Stimulated activated CD8-positive, alpha-beta memory T cell treated with anti-CD3 and anti-CD28 coated beads, Interleukin-4, amount 100 ng/mL, for 48 hours (primary cell): ENCODE data around the gene PKDREJ.
A peak's percentile ranks its signal among the peaks of the same experiment; 100 is the strongest.
"Not testable (repeated sequence)": the region's sequence is repeated elsewhere in the genome, so short reads cannot be mapped to it uniquely, and the experiment has no call there.

Experiments
- DNase-seq: peaks from one replicate; pipeline ENCODE4 v3.0.0-alpha.2; 2020

The PKDREJ gene, protein sequence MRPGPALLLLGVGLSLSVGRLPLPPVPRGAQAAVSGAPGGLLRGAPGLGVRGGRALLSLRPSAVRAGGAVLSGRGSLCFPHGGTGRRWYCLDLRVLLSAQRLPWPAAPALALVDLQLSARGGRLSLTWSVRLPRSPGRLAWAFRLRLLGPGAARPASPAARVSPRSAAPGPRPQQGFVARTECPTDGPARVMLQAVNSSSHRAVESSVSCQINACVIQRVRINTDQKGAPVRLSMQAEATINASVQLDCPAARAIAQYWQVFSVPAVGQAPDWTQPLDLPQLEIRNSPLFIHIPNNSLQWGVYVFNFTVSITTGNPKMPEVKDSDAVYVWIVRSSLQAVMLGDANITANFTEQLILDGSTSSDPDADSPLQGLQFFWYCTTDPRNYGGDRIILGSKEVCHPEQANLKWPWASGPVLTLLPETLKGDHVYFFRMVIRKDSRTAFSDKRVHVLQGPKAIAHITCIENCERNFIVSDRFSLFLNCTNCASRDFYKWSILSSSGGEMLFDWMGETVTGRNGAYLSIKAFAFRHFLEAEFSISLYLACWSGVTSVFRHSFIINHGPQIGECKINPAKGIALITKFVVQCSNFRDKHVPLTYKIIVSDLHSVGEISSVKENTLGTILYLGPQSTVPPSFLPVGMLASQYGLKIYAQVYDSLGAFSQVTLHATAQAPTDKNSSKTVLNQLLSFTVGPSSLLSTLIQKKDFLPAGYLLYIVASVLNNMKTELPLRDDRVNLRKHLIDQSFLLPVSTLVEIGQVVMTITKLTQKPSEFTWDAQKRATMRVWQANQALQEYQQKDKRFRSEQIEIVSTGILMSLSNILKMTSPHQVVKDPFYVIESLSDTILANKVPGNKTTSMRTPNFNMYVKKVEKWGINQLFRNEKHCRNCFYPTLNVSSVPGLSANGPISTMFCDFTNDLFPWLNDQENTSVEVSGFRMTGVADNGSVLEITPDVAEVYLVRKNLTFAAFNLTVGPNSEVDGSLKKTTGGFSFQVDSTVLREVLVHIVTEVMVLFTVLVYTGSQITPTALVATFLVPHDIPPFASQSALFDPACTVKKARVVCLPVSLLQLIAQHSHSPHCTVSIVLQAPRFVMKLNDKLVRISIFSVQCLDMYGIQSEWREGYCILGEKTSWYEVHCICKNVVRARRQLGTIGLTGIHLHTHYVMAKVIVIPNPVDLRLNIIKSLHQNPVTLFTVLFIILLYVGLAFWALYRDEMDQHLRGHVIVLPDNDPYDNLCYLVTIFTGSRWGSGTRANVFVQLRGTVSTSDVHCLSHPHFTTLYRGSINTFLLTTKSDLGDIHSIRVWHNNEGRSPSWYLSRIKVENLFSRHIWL (N-terminal part only)

DNA sequence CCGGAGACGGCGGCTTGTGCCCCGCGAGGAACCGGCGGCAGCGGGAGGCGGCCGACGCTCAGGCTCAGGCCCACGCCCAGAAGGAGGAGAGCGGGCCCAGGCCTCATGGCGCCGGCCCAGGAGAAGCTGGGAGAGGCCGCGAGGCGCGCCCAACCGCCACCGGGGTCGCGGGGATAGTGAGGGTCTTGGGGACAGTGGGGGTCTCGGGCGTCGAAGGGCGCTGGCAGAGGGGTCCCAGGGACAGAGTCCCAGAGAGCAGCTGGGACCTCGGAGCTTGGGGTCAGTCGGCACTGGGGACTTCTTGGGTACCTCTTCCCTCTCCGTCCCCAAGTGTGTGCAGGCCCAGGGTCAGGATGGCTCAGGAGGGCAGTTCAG lies at the start of gene PKDREJ:
TSS of gene PKDREJ (minus strand) at position 128 of the 375 bp plus-strand sequence. CDS start at position 107, 21 bp downstream.
- DNase-seq: no peak

DNA sequence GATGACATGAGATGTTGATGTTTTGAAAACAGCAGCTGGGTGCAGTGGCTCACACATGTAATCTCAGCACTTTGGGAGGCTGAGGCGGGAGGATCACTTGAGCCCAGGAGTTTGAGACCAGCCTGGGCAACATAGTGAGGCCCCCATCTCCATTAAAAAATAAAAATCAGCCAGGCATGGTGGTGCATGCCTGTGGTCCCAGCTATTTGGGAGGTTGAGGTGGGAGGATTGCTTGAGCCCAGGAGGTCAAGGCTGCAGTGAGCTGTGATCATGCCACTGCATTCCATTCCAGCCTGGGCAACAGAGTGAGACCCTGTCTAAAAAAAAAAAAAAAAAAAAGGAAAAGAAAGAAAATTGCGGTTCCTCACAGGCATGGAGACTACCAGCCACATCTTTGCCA lies 49.7 kb upstream of the PKDREJ start:
- DNase-seq: not testable (repeated sequence)

DNA sequence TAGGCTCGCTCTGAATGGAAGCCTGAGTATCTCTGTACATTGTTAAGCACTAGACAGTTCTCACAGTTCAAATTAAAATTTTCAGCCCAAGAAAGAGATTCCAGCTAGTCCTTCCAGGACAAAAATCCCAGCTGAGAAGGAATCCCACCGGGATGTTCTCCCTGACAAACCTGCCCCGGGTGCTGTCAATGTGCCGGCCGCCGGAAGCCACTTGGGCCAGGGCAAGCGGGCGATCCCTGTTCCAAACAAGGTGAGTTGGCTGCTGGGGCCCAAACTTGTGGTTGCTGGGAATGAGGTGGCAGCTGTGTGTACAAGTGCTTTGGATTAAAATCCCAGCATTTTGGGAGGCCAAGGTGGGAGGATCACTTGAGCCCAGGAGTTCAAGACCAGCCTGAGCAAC lies 48.9 kb upstream of the PKDREJ start:
- no peak for DNase-seq

DNA sequence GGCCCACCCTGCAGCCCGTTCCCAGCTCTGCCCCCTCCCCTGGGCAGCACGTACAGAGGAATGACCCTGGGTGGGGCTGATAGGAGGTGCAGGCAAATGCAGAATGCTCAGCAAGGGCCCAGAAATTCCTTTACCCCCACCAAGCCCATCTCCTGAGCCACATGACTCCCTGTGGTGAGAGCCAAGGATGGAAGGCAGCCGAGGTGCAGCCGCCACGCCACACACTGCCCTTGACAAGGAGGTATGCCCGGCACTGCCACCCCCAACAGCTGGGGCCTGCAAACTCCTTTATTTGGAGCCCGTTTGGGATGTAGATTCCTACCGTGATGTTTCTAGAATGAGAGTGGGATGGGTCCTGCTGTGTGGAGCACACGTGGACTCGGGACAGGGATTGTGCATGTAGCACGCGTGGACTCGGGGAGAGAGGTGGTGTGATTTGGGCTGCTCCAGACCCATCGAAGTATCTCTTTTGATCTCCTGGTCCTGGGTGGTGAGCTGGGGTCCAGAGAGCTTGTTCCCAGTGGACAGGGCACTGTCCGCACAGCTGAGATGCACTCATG lies 46.5 kb upstream of the PKDREJ start:
- DNase-seq: no peak

DNA sequence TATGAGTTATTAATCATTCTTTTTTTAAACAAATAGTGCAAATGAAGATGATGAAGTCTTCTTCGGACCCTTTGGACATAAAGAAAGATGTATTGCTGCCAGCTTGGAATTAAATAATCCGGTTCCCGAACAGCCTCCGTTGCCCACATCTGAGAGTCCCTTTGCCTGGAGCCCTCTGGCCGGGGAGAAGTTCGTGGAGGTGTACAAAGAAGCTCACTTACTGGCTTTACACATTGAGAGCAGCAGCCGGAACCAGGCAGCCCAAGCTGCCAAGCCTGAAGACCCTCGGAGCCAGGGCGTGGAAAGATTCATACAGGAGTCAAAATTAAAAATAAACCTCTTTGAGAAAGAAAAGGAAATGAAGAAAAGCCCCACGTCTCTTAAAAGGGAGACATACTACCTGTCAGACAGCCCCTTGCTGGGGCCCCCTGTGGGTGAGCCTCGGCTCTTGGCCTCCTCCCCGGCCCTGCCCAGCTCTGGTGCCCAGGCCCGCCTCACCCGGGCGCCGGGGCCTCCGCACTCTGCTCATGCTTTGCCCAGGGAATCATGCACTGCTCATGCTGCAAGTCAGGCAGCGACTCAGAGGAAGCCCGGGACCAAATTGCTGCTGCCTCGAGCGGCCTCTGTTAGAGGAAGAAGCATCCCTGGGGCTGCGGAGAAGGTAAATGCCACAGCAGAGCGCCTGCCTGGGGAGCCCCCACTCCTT lies 45.3 kb upstream of the PKDREJ start:
- DNase-seq: no peak

DNA sequence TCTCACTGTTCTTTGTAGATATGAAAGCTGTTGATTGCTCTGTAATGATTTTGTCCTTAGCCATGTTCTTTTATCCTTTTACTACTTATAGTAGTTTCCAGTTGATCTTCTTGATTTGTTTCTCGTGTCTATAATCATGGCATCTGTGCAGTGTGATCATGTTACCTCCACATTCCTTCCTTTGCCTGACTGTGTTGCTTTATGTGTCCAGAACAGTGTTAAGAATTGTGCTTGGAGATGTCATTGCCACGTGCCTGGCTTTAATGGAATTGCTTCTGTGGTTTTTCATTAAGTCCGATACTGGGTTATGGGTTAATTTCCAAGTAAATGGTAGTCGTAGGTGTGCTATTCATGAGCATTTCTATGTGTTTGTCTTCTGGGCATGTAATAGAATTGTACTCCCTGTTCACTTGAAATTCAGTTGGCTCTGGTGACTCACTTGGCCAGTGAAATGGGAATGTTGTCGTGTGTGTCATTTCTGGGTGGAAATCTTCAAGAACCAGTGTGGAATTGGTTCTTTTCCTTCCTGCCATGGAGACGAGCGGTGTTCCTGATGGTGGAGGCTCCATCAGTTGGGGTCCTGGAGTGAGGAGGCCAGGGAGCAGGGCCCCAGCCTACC lies 40.3 kb upstream of the PKDREJ start:
- no peak for DNase-seq

DNA sequence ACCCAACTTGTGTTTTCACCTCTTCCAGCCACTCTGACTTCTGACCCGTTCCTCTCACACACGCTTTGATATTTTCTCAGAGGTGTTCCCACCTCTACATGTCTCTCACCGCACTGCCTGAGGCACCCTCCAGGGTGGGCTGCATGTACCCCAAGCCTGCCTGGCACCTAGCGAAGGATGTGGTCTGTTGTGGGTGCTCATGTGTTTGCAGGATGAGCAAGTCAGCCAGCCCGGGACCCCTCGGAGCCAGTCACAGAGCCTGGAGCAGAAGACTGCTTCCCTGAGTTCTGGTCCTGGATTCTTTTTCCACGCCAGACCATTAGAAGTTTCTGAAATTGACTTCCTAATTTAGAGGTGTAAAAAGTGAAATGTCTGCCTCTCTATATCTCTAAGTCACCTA lies 37.3 kb upstream of the PKDREJ start:
- DNase-seq: no peak

DNA sequence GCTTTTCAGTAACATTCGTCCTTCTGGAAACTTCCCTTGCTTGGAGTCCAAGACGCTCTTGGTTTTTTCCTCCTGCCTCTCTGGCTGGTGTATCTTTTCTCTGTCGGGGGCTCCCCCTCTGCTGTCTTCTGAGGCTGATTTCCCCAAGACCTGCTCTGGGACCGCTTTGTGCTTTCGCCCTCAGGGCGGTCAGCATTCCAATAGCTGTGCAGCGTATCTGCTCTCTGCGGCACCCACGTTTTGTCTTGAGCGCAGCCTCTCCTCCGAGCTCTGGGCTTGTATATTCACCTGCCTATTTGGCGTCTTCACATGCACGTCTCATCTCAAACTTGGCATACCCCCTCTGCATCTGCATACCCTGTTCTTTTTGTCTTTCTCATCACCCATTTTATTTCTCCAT lies 36.0 kb upstream of the PKDREJ start:
- DNase-seq: no peak

DNA sequence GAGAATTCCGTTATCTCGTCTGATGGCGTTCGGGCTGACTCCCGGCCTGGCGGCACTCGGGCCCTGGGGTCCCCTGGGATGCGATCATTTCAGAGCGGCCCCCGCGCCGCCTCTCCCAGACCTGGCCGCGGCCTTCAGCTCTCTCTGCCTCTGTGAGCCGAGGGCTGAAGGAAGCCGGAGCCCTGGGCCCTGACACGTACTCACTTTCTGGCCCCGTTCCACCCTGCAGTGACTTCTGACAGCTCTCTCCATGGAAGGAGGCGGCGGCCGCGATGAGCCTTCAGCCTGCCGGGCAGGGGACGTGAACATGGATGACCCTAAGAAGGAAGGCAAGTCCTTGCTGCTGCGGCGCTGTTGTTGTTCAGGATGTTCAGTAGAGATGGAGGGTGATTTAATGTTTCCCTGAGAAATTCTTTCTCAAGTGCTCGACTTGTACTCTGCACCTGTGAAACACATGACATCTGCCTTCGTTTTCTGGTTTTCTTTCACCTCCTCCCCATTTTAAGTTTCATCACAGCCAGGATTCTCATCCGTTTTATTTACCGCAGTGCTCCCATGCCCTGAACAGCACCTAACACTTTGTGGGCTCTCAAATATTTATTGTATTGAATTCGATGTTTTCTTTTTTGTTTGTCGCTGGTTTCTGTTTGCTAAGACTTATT lies 34.1 kb upstream of the PKDREJ start:
- DNase-seq: peak; percentile 50

DNA sequence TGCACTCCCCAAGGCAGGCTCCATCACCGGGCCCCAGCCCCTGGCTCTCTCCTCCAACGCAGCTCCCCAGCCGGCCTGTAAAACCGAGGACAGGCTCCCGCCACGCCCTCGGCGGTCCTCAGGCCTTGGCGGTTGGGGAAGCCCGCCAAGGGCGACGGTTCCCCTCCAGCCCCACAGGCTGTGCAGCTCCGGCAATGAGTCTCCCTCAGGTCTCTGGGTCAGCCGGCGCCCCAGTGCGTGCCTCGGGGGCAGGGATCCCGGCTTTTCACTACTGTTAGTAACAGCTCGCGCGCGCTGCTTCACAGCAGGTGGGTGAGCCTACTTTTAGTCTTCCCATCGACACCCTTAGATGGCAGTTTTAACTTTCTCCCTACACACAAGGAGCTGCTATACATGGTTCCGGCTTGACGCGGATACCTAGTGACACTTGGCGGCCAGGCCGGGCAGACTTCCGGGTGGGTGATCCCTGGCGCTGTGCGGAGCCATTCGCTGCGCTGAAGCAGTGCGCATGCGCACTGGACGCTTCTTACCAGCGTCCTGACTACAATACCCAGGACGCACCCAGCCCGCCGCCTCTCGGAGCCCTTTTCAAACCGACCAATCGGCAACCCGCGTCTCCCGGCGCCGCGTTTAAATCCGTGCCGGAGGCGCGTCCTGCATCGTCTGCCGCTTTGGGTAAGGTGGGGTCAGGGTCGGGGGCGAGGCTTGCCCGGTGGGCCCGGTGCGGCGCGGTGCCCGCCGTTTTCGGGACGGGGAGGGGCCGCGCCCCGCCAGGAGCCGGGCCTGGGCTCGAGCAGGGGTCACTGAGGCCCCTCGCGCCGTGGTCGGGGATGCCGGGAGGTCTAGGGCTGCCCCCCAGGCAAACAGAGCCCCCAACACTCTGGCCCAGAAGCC lies 33.4 kb upstream of the PKDREJ start, which contains the start of gene GTSE1:
TSS of gene GTSE1 (plus strand) at position 614 of the 894 bp plus-strand sequence. CDS start 531 bp downstream, outside the sequence.
- peak; percentile 97 for DNase-seq

DNA sequence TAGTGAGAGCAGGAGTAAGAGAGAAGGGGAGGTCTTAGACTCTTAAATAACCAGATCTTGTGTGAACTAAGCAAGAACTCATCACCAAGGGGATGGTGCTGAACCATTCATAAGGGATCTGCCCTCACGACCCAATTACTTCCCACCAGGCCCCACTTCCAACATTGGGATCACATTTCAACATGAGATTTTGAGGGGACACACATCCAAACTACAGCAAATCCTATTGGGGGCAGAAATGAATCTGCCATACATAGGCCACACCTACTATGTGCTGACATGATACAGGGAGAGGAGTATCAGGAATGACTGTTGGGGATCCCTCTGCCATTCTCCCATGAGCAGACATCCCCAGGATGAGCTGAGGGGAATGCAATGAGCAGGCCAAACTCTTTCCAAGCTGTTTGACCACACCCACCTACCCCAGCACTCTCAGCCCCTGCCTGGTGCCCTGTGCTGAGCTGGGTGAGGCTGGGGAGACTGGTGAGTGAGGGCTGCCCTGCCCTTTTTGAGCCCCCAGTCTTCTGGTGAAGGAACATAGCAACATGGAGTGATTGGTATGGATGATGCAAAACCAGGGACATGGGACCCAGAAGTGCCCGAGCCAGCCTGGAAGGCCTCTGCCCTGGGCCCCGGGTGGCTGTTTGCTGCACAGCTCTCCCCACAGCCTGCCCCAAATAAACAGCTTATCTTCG lies 32.3 kb upstream of the PKDREJ start:
- no peak for DNase-seq

DNA sequence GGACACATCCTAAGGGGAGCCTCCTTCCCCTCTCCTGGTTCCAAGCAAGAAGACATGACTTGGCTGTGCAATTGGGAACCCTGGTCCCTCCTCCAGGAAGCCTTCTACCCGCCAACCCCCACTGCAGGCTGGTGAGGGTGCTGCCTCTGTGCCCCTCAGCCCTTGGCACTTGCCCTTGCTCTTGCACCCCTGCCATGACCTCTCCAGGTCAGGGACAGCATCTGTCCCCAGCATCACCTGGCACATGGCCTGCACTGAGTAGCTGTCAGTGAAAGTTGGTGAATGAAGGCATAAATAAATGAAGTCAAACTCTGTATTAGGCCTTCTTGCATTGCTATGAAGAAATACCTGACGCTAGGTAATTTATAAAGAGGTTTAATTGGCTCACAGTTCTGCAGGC lies 31.6 kb upstream of the PKDREJ start:
- DNase-seq: no peak

DNA sequence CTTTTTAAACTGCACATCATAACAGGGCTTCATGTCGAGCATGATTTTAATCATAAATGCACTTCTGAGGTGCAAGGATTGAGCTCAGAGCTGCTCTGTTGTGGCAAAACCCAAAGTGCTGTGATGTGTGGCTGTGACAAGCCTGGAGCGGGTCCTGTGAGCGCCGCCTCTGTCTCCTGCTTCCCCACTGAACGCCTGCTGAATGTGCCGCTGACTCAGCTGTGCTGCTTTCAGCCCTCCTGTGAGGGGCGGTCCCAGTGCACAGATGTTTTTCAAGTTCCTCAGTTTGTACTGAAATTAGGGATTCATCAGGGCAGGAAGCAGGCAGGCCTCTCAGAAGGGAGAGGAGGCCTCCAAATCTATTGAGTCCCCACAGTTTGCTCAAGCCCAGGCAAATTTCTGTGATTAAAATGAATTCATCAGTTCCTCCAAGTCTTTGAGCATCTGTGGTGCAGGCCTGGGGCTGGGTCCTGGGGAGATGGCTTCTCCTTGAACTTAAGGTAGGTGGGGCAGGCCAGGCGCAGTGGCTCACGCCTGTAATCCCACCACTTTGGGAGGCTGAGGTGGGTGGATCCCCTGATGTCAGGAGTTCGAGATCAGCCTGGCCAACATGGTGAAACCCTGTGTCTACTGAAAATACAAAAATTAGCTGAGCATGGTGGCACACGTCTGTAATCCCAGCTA lies 30.6 kb upstream of the PKDREJ start:
- no peak for DNase-seq

DNA sequence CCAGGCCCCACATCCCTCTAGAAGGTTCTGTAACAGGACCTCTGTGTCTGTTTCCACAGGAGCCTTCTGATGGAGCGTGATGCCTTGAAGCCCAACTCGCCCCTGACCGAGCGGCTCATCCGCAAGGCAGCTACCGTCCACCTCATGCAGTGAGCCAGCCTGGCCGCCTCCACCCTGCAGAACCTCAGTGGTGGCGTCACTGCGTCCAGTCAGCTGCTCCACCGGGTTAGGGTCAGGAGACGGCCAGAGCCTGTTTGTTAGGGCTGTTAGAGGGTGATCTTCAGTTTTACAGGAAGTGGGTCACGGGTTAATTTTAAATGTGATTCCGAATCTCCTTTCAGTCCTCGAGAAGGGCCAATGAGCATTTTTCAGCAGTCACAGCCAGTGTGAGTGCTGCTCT lies 29.6 kb upstream of the PKDREJ start:
- no peak for DNase-seq

DNA sequence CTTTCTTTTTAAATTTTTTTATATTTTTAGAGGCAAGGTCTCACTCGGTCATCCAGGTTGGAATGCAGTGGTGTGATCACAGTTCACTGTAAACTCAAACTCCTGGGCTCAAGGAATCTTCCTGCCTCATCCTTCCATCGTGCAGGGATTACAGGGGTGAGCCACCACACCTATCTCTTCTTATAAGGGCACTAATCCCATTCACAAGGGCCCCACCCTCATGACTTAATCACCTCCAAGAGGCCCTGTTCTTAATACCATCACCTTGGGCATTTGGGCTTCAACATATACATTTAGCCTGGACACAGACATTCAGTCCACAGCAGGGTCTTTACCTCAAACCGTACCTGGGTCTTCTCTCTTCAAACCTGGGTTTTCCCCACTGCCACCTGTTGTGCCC lies 29.0 kb upstream of the PKDREJ start:
- DNase-seq: no peak

DNA sequence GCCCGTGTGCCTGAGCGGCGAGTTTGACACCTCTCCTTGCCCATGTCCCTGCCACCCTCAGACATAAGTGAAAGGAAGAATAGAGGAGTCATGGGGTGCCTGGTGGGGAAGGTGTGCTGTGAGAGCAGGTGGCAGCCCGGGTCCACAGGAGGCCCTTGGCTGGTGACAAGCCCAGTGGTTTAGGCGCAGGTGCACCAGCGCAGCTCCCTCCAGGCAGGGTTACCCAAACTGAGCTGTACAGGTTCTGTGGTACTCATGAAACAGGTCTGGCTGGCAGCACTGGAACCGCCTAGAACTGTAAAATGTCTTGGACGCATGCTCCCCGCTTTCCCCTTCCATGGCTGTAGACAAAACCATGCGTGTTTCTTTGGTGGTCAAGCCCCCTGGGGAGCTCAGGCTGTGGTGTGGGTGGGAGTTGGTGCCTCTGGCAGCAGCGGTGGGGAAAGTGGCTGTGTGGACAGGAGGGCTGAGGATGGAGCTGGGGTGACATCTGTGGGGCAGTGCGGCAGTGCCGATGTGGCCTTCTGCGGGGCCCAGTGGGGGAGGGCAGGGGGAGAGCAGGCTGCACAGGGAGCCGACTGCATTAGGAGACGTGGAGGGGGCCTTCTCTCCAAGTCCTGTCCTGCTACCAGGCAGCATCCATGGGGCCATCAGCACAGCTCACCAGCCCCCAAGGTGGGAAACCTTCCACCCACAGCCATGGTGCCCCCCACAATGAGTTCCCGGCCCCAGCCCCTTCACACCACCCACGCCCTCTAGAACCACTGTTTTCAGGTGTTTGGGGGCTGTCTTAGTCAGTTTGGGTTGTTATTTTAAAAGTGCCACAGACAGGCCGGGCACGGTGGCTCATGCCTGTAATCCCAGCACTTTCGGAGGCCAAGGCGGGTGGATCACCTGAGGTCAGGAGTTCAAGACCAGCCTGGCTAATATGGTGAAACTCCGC lies 28.0 kb upstream of the PKDREJ start:
- no peak for DNase-seq

DNA sequence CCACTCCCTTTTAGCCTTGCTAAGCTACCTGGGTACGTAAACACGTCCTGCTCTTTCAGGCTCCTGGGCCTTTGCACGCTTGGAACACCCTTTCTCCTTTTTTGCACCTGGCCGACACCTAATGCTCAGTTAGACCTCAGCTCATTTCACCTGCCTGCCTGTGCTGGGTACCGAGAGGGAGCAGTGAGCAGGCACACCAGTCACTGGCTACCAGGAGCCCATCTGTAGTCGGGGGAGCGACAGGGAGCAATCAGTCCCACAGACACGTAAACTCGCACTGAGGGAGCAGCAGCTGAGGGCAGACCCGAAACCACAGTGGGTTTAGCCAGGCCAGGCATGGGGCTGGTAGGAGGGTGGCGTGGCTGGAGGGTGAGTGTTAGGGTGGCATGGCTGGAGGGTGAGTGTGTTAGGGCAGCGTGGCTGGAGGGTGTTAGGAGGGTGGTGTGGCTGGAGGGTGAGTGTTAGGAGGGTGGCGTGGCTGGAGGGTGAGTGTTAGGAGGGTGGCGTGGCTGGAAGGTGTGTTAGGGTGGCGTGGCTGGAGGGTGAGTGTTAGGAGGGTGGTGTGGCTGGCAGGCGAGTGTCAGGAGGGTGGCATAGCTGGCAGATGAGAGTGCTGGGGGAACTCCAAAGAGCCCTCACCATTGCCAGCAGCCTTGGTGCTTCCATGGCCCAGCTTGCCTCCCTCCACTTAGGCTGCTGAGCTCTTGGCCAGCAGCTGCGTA lies 27.1 kb upstream of the PKDREJ start:
- no peak for DNase-seq
